Dermis blood vessel endothelial cell (primary cell): ENCODE results near the gene USP32. TPM values are rescaled to one million over a fixed set of nuclear protein-coding genes. Genes with fewer than 3 reads are reported as not detected.

Experiments used
- DNase-seq: peaks from one replicate; pipeline ENCODE4 v3.0.0; 2010
- total RNA-seq: library from RNA; depleted of rRNA; stranded (reverse); fragments of >200 nt; gene quantifications from 2 replicates; pipeline ENCODE4 v1.2.3, GENCODE V29; 2014

USP32 gene
- total RNA-seq, 1 donor from 2014 or later = 53.6 TPM

- DNase-seq = peak; percentile 96
These were observed 221.8 kb downstream of the USP32 start for GRCh38 chr17:60169921-60170817.

- no peak for DNase-seq
These were observed 223.3 kb downstream of the USP32 start for GRCh38 chr17:60168654-60169053.

GRCh38 chr17:60167065-60167741 lies 224.7 kb downstream of the USP32 start:
- DNase-seq = no peak

- DNase-seq = peak; percentile 68
These were observed 226.0 kb downstream of the USP32 start for GRCh38 chr17:60165971-60166370.

GRCh38 chr17:60165223-60165622 lies 226.7 kb downstream of the USP32 start:
- no peak for DNase-seq

GRCh38 chr17:60164697-60165096 lies 227.2 kb downstream of the USP32 start:
- no peak for DNase-seq

- no peak for DNase-seq
These were observed 227.8 kb downstream of the USP32 start for GRCh38 chr17:60164164-60164563.

GRCh38 chr17:60163108-60163784 lies 228.7 kb downstream of the USP32 start:
- DNase-seq = no peak

GRCh38 chr17:60161598-60162330 lies 230.2 kb downstream of the USP32 start:
- peak; percentile 76 for DNase-seq

GRCh38 chr17:60160829-60161501 lies 231.0 kb downstream of the USP32 start:
- no peak for DNase-seq

- DNase-seq = no peak
These were observed 232.5 kb downstream of the USP32 start for GRCh38 chr17:60159479-60159866.

- peak; percentile 52 for DNase-seq
These were observed 233.0 kb downstream of the USP32 start for GRCh38 chr17:60158751-60159478.

- no peak for DNase-seq
These were observed 234.4 kb downstream of the USP32 start for GRCh38 chr17:60157487-60158040.

GRCh38 chr17:60156746-60157145 lies 235.2 kb downstream of the USP32 start:
- DNase-seq = no peak

GRCh38 chr17:60155815-60156214 lies 236.1 kb downstream of the USP32 start:
- DNase-seq = no peak

GRCh38 chr17:60155427-60155814 lies 236.5 kb downstream of the USP32 start:
- DNase-seq = no peak

GRCh38 chr17:60154616-60155426 lies 237.1 kb downstream of the USP32 start:
- peak; percentile 85 for DNase-seq

- DNase-seq = no peak
These were observed 238.1 kb downstream of the USP32 start for GRCh38 chr17:60153606-60154390.

- DNase-seq = no peak
These were observed 240.6 kb downstream of the USP32 start for GRCh38 chr17:60151355-60151754.
